ENCODE measurements around the gene ALDH18A1.

DNA sequence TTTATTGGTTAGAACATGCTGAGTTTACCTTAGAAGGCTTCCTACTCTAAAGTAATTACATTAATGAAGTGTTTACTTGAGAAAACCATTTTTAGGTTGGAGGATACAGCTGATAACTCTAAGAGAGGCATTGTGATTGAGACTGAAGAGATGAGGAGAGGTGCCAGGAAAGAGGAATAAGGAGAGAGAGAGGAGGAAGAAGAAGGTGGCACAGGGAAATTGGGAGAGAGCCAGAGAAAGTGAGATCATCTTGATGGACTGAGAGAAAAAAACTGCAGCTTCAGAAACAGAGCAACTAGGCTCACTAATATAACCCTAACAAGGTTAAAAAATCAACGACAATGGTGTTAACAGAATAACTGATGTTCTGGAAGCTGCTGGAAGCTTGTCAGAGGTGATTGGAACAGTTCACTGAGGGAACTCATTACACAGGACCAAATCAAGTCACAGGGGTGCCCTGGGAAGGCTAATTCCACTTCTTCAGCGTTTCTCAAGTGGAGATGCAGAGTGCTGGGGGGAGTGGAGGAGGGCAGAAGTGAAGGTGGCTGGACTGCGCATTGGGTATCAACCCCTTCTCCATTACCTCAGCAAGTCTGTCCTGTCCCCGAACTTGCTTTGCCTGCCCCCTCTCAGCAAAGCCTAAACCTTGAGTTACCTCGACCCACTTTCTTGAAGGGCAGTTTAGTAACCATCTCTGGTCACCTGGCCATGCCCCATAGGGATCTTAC is 88.4 kb downstream of the ALDH18A1 start:
- no peak for TF ChIP-seq EZH2 (IDR thresholded peaks at IDR 0.05)
- TF ChIP-seq POLR2AphosphoS5 (IDR thresholded peaks at IDR 0.05; ENCODE audit: borderline replicate concordance, low read depth, low read length): no peak

All from SK-N-MC (cell line).